ENCODE measurements around the gene GPR137C. TPM values are rescaled to one million over a fixed set of nuclear protein-coding genes. Genes with fewer than 3 reads are reported as not detected.

Gene GPR137C
- total RNA-seq, 1 donor from 2014 or later, result 1.1 TPM

DNA sequence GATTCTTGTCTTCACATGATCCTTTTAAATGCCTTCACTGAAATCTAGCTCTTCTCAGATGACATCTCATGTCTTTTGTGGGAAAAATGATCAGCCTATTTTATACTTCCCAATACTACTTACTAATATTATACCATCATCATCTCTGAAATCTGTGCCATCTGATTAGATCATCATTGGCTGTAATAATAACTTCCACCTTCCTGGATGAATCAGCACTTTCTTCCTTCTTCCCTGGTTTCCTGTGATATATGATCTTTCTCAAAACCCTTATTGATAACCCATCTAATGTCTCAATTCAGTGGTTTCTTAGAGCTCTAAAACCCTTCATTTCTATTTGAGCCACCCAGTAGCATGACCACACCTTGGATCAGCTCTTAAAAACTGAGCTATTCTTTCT lies 30.9 kb downstream of the GPR137C start:
- Histone ChIP-seq H3K27me3 (ENCODE audit: insufficient read depth, low read length) (no peaks in the 10 kb centered on the region), H3K9ac (ENCODE audit: low read length) (no peak overlapping the region), H3K27ac (ENCODE audit: low read depth, low read length) (no peak overlapping the region), H3K4me2 (ENCODE audit: low read length) (no peak overlapping the region), H3K4me3 (ENCODE audit: insufficient read depth, low read depth, low read length) (no peak overlapping the region), H3K36me3 (ENCODE audit: insufficient read depth, low read length) (no peaks in the 10 kb centered on the region), H3K4me1 (ENCODE audit: insufficient read depth, low read length) (no peaks in the 10 kb centered on the region), H3K9me3 (ENCODE audit: insufficient read depth, low read depth, low read length) (no peaks in the 10 kb centered on the region), H4K20me1 (ENCODE audit: insufficient read depth, low read length) (no peaks in the 10 kb centered on the region), H2AFZ (ENCODE audit: low read depth, low read length) (no peak overlapping the region), H3K79me2 (ENCODE audit: insufficient read depth, low read length) (no peaks in the 10 kb centered on the region)
- Mint-ChIP-seq H3K27me3 (ENCODE audit: low read depth, unreplicated experiment) (no peaks in the 10 kb centered on the region), H3K9me3 (ENCODE audit: unreplicated experiment) (no peaks in the 10 kb centered on the region), H3K27ac (ENCODE audit: unreplicated experiment) (no peak overlapping the region), H3K4me3 (ENCODE audit: unreplicated experiment) (no peak overlapping the region), H3K36me3 (ENCODE audit: low read depth, unreplicated experiment) (no peaks in the 10 kb centered on the region), H3K4me1 (ENCODE audit: low read depth, unreplicated experiment) (no peaks in the 10 kb centered on the region)
- TF ChIP-seq, protein P1, sequence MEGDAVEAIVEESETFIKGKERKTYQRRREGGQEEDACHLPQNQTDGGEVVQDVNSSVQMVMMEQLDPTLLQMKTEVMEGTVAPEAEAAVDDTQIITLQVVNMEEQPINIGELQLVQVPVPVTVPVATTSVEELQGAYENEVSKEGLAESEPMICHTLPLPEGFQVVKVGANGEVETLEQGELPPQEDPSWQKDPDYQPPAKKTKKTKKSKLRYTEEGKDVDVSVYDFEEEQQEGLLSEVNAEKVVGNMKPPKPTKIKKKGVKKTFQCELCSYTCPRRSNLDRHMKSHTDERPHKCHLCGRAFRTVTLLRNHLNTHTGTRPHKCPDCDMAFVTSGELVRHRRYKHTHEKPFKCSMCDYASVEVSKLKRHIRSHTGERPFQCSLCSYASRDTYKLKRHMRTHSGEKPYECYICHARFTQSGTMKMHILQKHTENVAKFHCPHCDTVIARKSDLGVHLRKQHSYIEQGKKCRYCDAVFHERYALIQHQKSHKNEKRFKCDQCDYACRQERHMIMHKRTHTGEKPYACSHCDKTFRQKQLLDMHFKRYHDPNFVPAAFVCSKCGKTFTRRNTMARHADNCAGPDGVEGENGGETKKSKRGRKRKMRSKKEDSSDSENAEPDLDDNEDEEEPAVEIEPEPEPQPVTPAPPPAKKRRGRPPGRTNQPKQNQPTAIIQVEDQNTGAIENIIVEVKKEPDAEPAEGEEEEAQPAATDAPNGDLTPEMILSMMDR (IDR thresholded peaks at IDR 0.05; ENCODE audit: insufficient read depth, low read depth, low read length), result no peak
- no peak for TF ChIP-seq EZH2 (IDR thresholded peaks at IDR 0.05; ENCODE audit: insufficient read depth, low read length)
- peak; percentile 4 for DNase-seq (ENCODE audit: low read depth)
- FAIRE-seq, result no peak

DNA sequence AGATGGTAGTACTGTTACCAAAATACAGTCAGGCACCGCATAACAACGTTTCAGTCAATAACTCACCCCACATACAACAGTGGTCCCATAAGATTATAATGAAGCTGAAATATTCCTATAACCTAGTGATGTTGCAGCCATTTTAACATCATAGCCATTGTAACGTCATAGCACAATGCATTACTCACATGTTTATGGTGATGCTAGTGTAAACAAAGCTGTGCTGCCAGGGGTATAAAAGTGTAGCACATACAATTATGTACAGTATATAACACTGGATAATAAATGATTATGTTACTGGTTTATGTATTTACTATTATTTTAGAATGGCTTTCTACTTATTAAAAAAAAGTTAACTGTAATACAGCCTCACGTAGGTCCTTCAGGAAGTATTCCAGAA lies 37.0 kb downstream of the GPR137C start:
- no peaks in the 10 kb centered on the region for H3K4me1 Mint-ChIP-seq (ENCODE audit: low read depth, unreplicated experiment)
- Histone ChIP-seq H3K4me1 (ENCODE audit: insufficient read depth, low read length) (no peaks in the 10 kb centered on the region), H3K9me3 (ENCODE audit: insufficient read depth, low read depth, low read length) (no peaks in the 10 kb centered on the region), H3K79me2 (ENCODE audit: insufficient read depth, low read length) (no peaks in the 10 kb centered on the region), H4K20me1 (ENCODE audit: insufficient read depth, low read length) (no peaks in the 10 kb centered on the region), H3K27ac (ENCODE audit: low read depth, low read length) (no peak overlapping the region), H3K9ac (ENCODE audit: low read length) (no peak overlapping the region), H3K4me3 (ENCODE audit: insufficient read depth, low read depth, low read length) (no peak overlapping the region), H3K27me3 (ENCODE audit: insufficient read depth, low read length) (no peaks in the 10 kb centered on the region), H3K36me3 (ENCODE audit: insufficient read depth, low read length) (no peaks in the 10 kb centered on the region), H2AFZ (ENCODE audit: low read depth, low read length) (no peak overlapping the region), H3K4me2 (ENCODE audit: low read length) (no peak overlapping the region)
- FAIRE-seq (no peak), DNase-seq (ENCODE audit: low read depth) (no peak)
- H3K4me3 Mint-ChIP-seq (ENCODE audit: unreplicated experiment), result no peak overlapping the region
- no peaks in the 10 kb centered on the region for H3K27me3 Mint-ChIP-seq (ENCODE audit: low read depth, unreplicated experiment)
- no peak for TF ChIP-seq EZH2 (IDR thresholded peaks at IDR 0.05; ENCODE audit: insufficient read depth, low read length)
- TF ChIP-seq, protein P1 (IDR thresholded peaks at IDR 0.05; ENCODE audit: insufficient read depth, low read depth, low read length), result no peak
- no peaks in the 10 kb centered on the region for H3K36me3 Mint-ChIP-seq (ENCODE audit: low read depth, unreplicated experiment)
- H3K27ac Mint-ChIP-seq (ENCODE audit: unreplicated experiment), result no peak overlapping the region
- peaks cover 9% of the 10 kb centered on the region for H3K9me3 Mint-ChIP-seq (ENCODE audit: unreplicated experiment)

DNA sequence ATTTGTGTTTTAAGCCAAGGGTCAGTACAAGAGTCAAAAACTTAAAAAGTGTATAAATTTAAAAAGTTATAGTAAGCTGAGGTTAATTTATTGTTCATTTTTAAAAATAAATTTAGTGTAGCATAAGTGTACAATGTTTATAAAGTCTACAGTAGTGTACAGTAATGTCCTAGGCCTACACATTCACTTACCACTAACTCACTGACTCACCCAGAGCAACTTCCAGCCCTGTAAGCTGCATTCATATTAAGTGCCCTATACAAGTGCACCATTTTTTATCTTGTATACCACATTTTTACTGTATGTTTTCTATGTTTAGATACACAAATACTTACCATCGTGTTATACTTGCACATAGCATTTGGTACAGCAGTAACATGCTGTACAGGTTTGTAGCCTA lies 37.7 kb downstream of the GPR137C start:
- Histone ChIP-seq H3K9ac (ENCODE audit: low read length) (no peak overlapping the region), H4K20me1 (ENCODE audit: insufficient read depth, low read length) (no peaks in the 10 kb centered on the region), H3K79me2 (ENCODE audit: insufficient read depth, low read length) (no peaks in the 10 kb centered on the region), H3K4me3 (ENCODE audit: insufficient read depth, low read depth, low read length) (no peak overlapping the region), H3K4me1 (ENCODE audit: insufficient read depth, low read length) (no peaks in the 10 kb centered on the region), H3K27ac (ENCODE audit: low read depth, low read length) (no peak overlapping the region), H2AFZ (ENCODE audit: low read depth, low read length) (no peak overlapping the region), H3K36me3 (ENCODE audit: insufficient read depth, low read length) (no peaks in the 10 kb centered on the region), H3K27me3 (ENCODE audit: insufficient read depth, low read length) (no peaks in the 10 kb centered on the region), H3K9me3 (ENCODE audit: insufficient read depth, low read depth, low read length) (no peaks in the 10 kb centered on the region), H3K4me2 (ENCODE audit: low read length) (no peak overlapping the region)
- H3K36me3 Mint-ChIP-seq (ENCODE audit: low read depth, unreplicated experiment), result no peaks in the 10 kb centered on the region
- no peak for TF ChIP-seq EZH2 (IDR thresholded peaks at IDR 0.05; ENCODE audit: insufficient read depth, low read length)
- TF ChIP-seq, protein P1 (IDR thresholded peaks at IDR 0.05; ENCODE audit: insufficient read depth, low read depth, low read length), result no peak
- H3K9me3 Mint-ChIP-seq (ENCODE audit: unreplicated experiment), result peaks cover 11% of the 10 kb centered on the region
- H3K27ac Mint-ChIP-seq (ENCODE audit: unreplicated experiment), result no peak overlapping the region
- H3K4me3 Mint-ChIP-seq (ENCODE audit: unreplicated experiment), result no peak overlapping the region
- no peak for FAIRE-seq
- H3K4me1 Mint-ChIP-seq (ENCODE audit: low read depth, unreplicated experiment), result no peaks in the 10 kb centered on the region
- no peaks in the 10 kb centered on the region for H3K27me3 Mint-ChIP-seq (ENCODE audit: low read depth, unreplicated experiment)
- no peak for DNase-seq (ENCODE audit: low read depth)

Data from astrocyte (in vitro differentiated cells and primary cell).